Endothelial cell (in vitro differentiated cells): Measurements from ENCODE around the gene PGLYRP4. TPM values are rescaled to one million over a fixed set of nuclear protein-coding genes. Genes with fewer than 3 reads are reported as not detected.
A peak's percentile ranks its signal among the peaks of the same experiment; 100 is the strongest.

Experiments used
- DNase-seq: peaks from one replicate; pipeline ENCODE4 v3.0.0; 2021; ENCODE audit warnings: low spot score
- H3K27ac Mint-ChIP-seq: one replicate; pipeline ENCODE4 v1.8.0; 2021; ENCODE audit warnings: mixed read lengths, inconsistent platforms; ENCODE audit not compliant: unreplicated experiment
- H3K27me3 Mint-ChIP-seq: one replicate; pipeline ENCODE4 v1.8.0; 2021; ENCODE audit warnings: mild to moderate bottlenecking, moderate library complexity, mixed read lengths, inconsistent platforms; ENCODE audit not compliant: unreplicated experiment
- H3K36me3 Mint-ChIP-seq: one replicate; pipeline ENCODE4 v1.8.0; 2021; ENCODE audit warnings: mild to moderate bottlenecking, low read depth, mixed read lengths, inconsistent platforms; ENCODE audit not compliant: unreplicated experiment
- H3K4me1 Mint-ChIP-seq: one replicate; pipeline ENCODE4 v1.8.0; 2021; ENCODE audit warnings: mild to moderate bottlenecking, mixed read lengths, inconsistent platforms; ENCODE audit not compliant: unreplicated experiment
- H3K4me3 Mint-ChIP-seq: one replicate; pipeline ENCODE4 v1.8.0; 2021; ENCODE audit warnings: mild to moderate bottlenecking, mixed read lengths, inconsistent platforms; ENCODE audit not compliant: unreplicated experiment
- H3K9me3 Mint-ChIP-seq: one replicate; pipeline ENCODE4 v1.8.0; 2021; ENCODE audit warnings: mixed read lengths, inconsistent platforms; ENCODE audit not compliant: unreplicated experiment
- total RNA-seq: library from RNA; stranded (reverse); fragmentation: NEBNext Ultra II Directional; extraction: Animal tissue kit (Norgen Biotek cat#: 25700); gene quantifications from one replicate; pipeline ENCODE4 v1.2.1, GENCODE V29; 2021; ENCODE audit not compliant: unreplicated experiment
- TF ChIP-seq, protein P1 (sequence below): fragments of 200-600 bp; sonication (generic); IDR thresholded peaks from one replicate; pipeline ENCODE4 v1.5.0; 2021; ENCODE audit warnings: antibody characterized with exemption; ENCODE audit not compliant: unreplicated experiment

The PGLYRP4 gene
- total RNA-seq, 1 donor from 2014 or later: 1.7 TPM

DNA sequence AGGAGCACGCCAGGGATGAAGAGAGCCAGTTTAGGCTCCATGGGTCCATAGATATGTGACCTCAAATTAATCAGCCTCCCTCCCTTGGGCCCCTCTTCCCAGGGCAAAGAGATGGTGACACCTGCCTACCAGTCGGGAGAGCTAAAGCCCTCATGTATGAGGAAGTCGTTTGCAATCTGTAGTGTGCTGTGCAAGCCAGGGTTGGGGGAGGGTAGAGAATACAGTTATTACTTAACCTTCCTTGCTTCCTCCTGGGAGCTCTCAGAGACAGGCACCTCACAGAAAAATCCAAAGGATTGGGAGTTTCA lies 4.0 kb downstream of the PGLYRP4 start:
- Mint-ChIP-seq H3K4me3 (peak overlapping the region; percentile 11), H3K27me3 (peaks cover 8% of the 10 kb centered on the region), H3K9me3 (no peaks in the 10 kb centered on the region), H3K36me3 (peaks cover 5% of the 10 kb centered on the region), H3K4me1 (peaks cover 65% of the 10 kb centered on the region), H3K27ac (peak overlapping the region; percentile 82)
- DNase-seq: no peak
- TF ChIP-seq, protein P1, sequence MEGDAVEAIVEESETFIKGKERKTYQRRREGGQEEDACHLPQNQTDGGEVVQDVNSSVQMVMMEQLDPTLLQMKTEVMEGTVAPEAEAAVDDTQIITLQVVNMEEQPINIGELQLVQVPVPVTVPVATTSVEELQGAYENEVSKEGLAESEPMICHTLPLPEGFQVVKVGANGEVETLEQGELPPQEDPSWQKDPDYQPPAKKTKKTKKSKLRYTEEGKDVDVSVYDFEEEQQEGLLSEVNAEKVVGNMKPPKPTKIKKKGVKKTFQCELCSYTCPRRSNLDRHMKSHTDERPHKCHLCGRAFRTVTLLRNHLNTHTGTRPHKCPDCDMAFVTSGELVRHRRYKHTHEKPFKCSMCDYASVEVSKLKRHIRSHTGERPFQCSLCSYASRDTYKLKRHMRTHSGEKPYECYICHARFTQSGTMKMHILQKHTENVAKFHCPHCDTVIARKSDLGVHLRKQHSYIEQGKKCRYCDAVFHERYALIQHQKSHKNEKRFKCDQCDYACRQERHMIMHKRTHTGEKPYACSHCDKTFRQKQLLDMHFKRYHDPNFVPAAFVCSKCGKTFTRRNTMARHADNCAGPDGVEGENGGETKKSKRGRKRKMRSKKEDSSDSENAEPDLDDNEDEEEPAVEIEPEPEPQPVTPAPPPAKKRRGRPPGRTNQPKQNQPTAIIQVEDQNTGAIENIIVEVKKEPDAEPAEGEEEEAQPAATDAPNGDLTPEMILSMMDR: no peak

DNA sequence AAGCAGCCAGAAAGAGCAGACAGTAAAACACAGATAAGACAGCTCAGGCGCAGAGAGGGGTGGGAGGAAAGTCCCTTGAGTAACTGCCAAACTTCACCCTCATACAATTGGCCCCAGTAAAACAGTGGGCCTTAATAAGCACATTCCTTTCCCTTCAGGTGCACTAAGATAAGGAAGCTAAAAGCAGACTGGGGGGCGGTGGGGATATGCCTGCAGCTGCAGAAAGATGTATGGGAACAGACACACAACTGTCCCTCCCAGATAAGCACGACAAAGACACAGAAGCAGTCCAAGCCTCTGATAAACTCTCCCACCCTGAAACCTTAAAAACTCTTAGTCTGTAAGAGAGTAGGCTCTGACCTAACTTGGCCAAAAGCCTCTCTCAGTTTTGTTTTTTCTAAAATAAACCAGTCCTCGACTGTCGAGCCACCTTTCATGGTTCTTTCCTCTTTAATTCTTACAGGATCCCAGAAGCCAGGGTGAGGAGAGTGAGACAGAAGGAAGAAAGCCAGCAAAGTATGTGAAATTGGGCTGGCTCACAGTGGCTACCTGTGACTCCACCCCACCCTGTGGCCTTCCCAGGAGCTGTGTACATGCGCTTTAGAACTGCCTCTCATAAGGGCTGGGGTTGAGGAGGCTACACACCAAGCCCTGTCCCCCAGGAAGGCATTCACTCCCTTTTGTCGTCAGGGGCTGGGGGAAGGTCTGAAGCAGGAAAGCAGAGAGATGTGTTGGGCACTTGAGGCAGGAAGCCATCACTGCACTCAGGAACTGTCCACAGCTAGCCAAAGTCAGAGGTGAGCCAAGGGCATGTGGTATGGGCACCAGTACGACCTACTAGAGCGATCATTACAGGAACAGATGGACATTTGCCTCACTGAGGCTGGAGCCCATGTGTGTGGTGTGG lies 4.6 kb downstream of the PGLYRP4 start:
- TF ChIP-seq, protein P1: no peak
- Mint-ChIP-seq H3K27ac (peak overlapping the region; percentile 92), H3K4me1 (peaks cover 68% of the 10 kb centered on the region), H3K4me3 (peak overlapping the region; percentile 73), H3K9me3 (no peaks in the 10 kb centered on the region), H3K27me3 (peaks cover 10% of the 10 kb centered on the region), H3K36me3 (peaks cover 5% of the 10 kb centered on the region)
- no peak for DNase-seq

DNA sequence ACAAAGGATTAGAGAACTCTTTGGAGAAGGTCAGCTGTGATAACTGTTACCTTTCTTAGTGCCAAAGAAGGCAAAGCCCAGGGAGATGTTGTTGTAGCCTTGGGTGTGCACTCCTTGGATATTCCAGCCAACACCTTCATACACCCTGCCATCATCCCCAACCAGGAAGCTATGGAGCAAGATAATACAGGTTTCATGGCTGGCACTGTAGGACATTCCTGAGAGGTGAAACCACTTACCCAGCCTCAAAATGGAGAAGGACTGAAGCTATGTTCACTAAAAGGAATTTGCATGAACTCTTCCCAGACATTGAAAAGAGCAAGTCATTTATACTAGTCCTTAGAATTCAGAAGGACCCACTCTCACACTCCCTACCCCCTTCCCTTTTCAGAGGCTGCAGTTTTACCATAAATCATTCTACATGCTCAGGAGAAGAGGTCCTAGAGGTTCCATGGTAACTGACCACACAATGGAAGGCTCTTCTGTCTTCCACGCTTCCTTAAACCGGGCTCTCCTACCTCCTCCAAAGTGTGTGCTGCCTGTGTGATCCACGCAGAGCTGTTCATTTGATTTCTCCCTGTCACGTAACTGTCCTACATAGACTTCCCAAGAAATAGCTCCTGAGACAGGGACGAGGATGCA lies 5.5 kb downstream of the PGLYRP4 start:
- DNase-seq: no peak
- Mint-ChIP-seq H3K27ac (peak overlapping the region; percentile 92), H3K9me3 (no peaks in the 10 kb centered on the region), H3K4me1 (peaks cover 75% of the 10 kb centered on the region), H3K27me3 (peaks cover 12% of the 10 kb centered on the region), H3K36me3 (peaks cover 5% of the 10 kb centered on the region), H3K4me3 (peak overlapping the region; percentile 73)
- TF ChIP-seq, protein P1: no peak

DNA sequence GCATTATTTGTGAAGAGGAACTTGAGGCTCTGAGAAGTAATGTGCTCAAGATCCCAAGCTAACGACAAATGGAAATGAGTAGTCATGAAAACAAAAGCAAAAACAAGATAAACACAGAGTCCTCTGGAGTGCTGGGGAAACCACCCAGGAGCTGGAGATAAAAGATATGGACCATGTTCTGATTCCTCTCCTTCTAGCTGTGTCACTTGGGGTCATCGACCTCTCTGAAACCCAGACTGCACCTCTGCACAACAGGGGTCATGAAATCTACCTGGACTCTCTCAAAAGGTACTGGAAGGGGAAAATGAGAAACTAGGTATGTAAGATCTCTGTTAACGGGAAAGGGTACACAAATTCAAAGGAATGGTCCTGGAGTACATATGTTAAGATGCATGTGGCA lies 6.5 kb downstream of the PGLYRP4 start:
- peaks cover 85% of the 10 kb centered on the region for H3K4me1 Mint-ChIP-seq
- H3K4me3 Mint-ChIP-seq: peak overlapping the region; percentile 17
- peaks cover 5% of the 10 kb centered on the region for H3K36me3 Mint-ChIP-seq
- peaks cover 12% of the 10 kb centered on the region for H3K27me3 Mint-ChIP-seq
- no peak for DNase-seq
- TF ChIP-seq, protein P1: no peak
- H3K9me3 Mint-ChIP-seq: no peaks in the 10 kb centered on the region
- peak overlapping the region; percentile 92 for H3K27ac Mint-ChIP-seq

DNA sequence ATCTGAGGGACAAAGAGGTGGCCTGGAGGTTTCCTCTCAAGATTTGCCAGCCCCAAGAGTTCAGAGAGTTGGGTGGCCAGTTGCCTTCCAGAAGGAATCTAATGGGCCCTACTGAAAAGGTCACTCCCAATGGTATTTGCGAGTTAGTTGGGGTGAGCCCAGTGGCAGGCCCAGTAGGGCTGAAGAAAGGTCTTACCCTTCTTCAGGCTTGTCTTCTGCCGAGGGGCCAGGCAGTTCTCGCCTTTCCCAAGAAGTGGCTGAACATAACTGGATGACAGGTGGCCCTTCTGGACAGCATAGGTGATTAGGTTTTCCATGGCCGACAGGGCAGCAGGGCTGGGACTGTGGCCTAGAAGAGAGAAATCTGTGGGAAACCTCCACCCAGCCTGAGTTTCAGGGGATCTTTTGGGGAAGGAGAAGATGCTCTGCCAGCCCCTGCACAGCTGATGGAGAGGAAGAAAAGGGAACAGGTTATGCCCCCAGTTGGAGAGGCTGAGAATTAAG lies 7.2 kb downstream of the PGLYRP4 start:
- peaks cover 5% of the 10 kb centered on the region for H3K36me3 Mint-ChIP-seq
- H3K27ac Mint-ChIP-seq: peak overlapping the region; percentile 92
- TF ChIP-seq, protein P1: no peak
- DNase-seq: no peak
- H3K9me3 Mint-ChIP-seq: no peaks in the 10 kb centered on the region
- H3K27me3 Mint-ChIP-seq: peaks cover 12% of the 10 kb centered on the region
- H3K4me1 Mint-ChIP-seq: peaks cover 84% of the 10 kb centered on the region
- no peak overlapping the region for H3K4me3 Mint-ChIP-seq
